Panc1 (cell line): ENCODE results near the gene RABGAP1.

ENCODE experiments used
- POLR2AphosphoS5 ChIP-seq: IDR thresholded peaks from 2 replicates; pipeline ENCODE4 v1.6.1; 2012; ENCODE audit warnings: mild to moderate bottlenecking, low read depth, low read length, moderate library complexity
- SIN3A ChIP-seq: IDR thresholded peaks from 2 replicates; pipeline ENCODE4 v1.6.1; 2012; ENCODE audit warnings: low read depth, mild to moderate bottlenecking, low read length, moderate library complexity, borderline replicate concordance; ENCODE audit not compliant: insufficient read depth
- TF ChIP-seq, protein P1 (sequence below): fragments of 450-650 bp; IDR thresholded peaks from 2 replicates; pipeline ENCODE4 v1.5.1; 2017; ENCODE audit warnings: mild to moderate bottlenecking

DNA sequence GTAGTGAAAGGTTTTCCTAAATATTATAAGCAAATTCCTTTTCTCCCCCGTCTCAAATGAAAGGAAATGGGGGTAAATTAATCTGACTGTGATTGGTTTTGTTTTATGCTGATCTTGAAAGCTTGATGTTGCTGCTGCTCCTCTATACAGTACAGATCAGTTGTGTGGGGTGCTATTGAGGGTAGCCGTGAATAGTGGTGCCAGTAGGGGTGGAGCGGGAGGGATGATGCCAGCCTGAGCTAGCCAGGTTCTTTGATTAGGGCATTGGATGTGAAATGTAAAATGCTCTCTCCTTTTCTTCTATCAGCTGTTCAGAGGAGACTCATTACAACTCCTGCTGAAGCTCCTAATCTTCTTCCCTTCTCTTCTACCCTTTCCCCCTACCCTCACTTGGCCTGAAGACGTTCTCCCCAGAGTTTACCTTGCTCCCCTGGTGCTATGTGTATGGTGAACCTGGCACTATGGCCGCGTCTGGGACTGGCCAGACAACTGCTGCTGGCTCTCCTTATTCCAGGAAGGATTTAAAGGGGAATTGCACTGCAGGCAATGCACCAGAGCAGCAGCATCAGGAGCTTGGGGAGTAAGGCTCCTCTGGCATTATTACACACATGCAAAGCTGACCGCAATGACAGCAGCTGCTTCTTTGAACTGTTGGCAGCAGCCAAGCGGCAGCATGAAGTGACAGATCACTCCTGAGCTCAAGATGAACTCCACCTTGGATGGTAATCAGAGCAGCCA, 93.2 kb downstream of the RABGAP1 start:
- TF ChIP-seq, protein P1, sequence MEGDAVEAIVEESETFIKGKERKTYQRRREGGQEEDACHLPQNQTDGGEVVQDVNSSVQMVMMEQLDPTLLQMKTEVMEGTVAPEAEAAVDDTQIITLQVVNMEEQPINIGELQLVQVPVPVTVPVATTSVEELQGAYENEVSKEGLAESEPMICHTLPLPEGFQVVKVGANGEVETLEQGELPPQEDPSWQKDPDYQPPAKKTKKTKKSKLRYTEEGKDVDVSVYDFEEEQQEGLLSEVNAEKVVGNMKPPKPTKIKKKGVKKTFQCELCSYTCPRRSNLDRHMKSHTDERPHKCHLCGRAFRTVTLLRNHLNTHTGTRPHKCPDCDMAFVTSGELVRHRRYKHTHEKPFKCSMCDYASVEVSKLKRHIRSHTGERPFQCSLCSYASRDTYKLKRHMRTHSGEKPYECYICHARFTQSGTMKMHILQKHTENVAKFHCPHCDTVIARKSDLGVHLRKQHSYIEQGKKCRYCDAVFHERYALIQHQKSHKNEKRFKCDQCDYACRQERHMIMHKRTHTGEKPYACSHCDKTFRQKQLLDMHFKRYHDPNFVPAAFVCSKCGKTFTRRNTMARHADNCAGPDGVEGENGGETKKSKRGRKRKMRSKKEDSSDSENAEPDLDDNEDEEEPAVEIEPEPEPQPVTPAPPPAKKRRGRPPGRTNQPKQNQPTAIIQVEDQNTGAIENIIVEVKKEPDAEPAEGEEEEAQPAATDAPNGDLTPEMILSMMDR = no peak
- no peak for TF ChIP-seq SIN3A
- no peak for TF ChIP-seq POLR2AphosphoS5
